ENCODE data around the gene SKP1.

GRCh38 chr5:134099939-134100282 is 76.8 kb downstream of the SKP1 start:
- TF ChIP-seq, protein P1, sequence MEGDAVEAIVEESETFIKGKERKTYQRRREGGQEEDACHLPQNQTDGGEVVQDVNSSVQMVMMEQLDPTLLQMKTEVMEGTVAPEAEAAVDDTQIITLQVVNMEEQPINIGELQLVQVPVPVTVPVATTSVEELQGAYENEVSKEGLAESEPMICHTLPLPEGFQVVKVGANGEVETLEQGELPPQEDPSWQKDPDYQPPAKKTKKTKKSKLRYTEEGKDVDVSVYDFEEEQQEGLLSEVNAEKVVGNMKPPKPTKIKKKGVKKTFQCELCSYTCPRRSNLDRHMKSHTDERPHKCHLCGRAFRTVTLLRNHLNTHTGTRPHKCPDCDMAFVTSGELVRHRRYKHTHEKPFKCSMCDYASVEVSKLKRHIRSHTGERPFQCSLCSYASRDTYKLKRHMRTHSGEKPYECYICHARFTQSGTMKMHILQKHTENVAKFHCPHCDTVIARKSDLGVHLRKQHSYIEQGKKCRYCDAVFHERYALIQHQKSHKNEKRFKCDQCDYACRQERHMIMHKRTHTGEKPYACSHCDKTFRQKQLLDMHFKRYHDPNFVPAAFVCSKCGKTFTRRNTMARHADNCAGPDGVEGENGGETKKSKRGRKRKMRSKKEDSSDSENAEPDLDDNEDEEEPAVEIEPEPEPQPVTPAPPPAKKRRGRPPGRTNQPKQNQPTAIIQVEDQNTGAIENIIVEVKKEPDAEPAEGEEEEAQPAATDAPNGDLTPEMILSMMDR (IDR thresholded peaks at IDR 0.05) = no peak
- no peak for TF ChIP-seq POLR2A (IDR thresholded peaks at IDR 0.05)
